ENCODE data around the gene OGA. TPM values are rescaled to one million over a fixed set of nuclear protein-coding genes. Genes with fewer than 3 reads are reported as not detected.

The OGA gene
- total RNA-seq, 1 donor from 2014 or later, result 99.5 TPM

GRCh38 chr10:101829561-101830315 lies 11.5 kb upstream of the OGA start:
- Mint-ChIP-seq H3K27me3 (peaks cover under 1% of the 10 kb centered on the region), H3K4me3 (peak overlapping the region; percentile 87), H3K4me1 (ENCODE audit: unreplicated experiment) (peaks cover 29% of the 10 kb centered on the region), H3K36me3 (no peaks in the 10 kb centered on the region), H3K27ac (peak overlapping the region; percentile 96), H3K9me3 (no peaks in the 10 kb centered on the region)
- TF ChIP-seq CTCF (conservative IDR thresholded peaks at IDR 0.05), result no peak
- no peak for DNase-seq (ENCODE audit: extremely low spot score, unreplicated experiment)

- H3K4me3 Mint-ChIP-seq, result peak overlapping the region; percentile 5
- H3K9me3 Mint-ChIP-seq, result no peaks in the 10 kb centered on the region
- TF ChIP-seq CTCF (conservative IDR thresholded peaks at IDR 0.05), result no peak
Measured at GRCh38 chr10:101828766-101829551, 10.7 kb upstream of the OGA start.

GRCh38 chr10:101827919-101828600 lies 9.8 kb upstream of the OGA start:
- Mint-ChIP-seq H3K27ac (no peak overlapping the region), H3K27me3 (no peaks in the 10 kb centered on the region), H3K4me3 (no peak overlapping the region), H3K4me1 (ENCODE audit: unreplicated experiment) (peaks cover 24% of the 10 kb centered on the region), H3K9me3 (no peaks in the 10 kb centered on the region), H3K36me3 (no peaks in the 10 kb centered on the region)
- no peak for TF ChIP-seq CTCF (conservative IDR thresholded peaks at IDR 0.05)
- no peak for DNase-seq (ENCODE audit: extremely low spot score, unreplicated experiment)

More at GRCh38 chr10:101828766-101829551, 10.7 kb upstream of the OGA start:
- Mint-ChIP-seq H3K27ac (no peak overlapping the region), H3K36me3 (no peaks in the 10 kb centered on the region), H3K4me1 (ENCODE audit: unreplicated experiment) (peaks cover 29% of the 10 kb centered on the region), H3K27me3 (no peaks in the 10 kb centered on the region)
- DNase-seq (ENCODE audit: extremely low spot score, unreplicated experiment), result no peak

GRCh38 chr10:101826852-101827434 lies 8.7 kb upstream of the OGA start:
- Mint-ChIP-seq H3K9me3 (no peaks in the 10 kb centered on the region), H3K27me3 (no peaks in the 10 kb centered on the region), H3K4me1 (ENCODE audit: unreplicated experiment) (peaks cover 20% of the 10 kb centered on the region), H3K4me3 (peak overlapping the region; percentile 44), H3K27ac (peak overlapping the region; percentile 39), H3K36me3 (peaks cover under 1% of the 10 kb centered on the region)
- TF ChIP-seq CTCF (conservative IDR thresholded peaks at IDR 0.05), result no peak
- no peak for DNase-seq (ENCODE audit: extremely low spot score, unreplicated experiment)

GRCh38 chr10:101824736-101825135 lies 6.5 kb upstream of the OGA start:
- DNase-seq (ENCODE audit: extremely low spot score, unreplicated experiment), result no peak
- no peaks in the 10 kb centered on the region for H3K9me3 Mint-ChIP-seq
- H3K4me1 Mint-ChIP-seq (ENCODE audit: unreplicated experiment), result peaks cover under 1% of the 10 kb centered on the region
- no peak overlapping the region for H3K27ac Mint-ChIP-seq
- no peaks in the 10 kb centered on the region for H3K27me3 Mint-ChIP-seq
- H3K4me3 Mint-ChIP-seq, result no peak overlapping the region
- H3K36me3 Mint-ChIP-seq, result peaks cover 4% of the 10 kb centered on the region
- TF ChIP-seq CTCF (conservative IDR thresholded peaks at IDR 0.05), result no peak

Data from type B pancreatic cell (in vitro differentiated cells).